Stimulated activated CD8-positive, alpha-beta memory T cell treated with anti-CD3 and anti-CD28 coated beads, Interleukin-7, amount 100 ng/mL, for 48 hours (primary cell): ENCODE results near the gene DNAJC7.

ENCODE experiments used
- DNase-seq, 2 donors: peaks; one replicate each; pipeline ENCODE4 v3.0.0-alpha.2; 2020; ENCODE audit warnings: low read depth in 1 of 2; ENCODE audit errors: extremely low read depth in 1 of 2

Gene DNAJC7

GRCh38 chr17:42016941-42017865, at the start of gene DNAJC7:
Gene DNAJC7, minus strand, starts transcription at chr17:42017439. Its CDS starts 23 bp downstream, at chr17:42017416.
- peak; percentile 85 to 87 for DNase-seq

- DNase-seq, result no peak
Observed at GRCh38 chr17:42065201-42065600, 48.0 kb upstream of the DNAJC7 start.

- DNase-seq, result no peak
Observed at GRCh38 chr17:42062681-42063080, 45.4 kb upstream of the DNAJC7 start.

GRCh38 chr17:42061646-42062487, 44.6 kb upstream of the DNAJC7 start:
- no peak for DNase-seq

GRCh38 chr17:42060231-42060630, 43.0 kb upstream of the DNAJC7 start:
- DNase-seq, result no peak

GRCh38 chr17:42059815-42060214, 42.6 kb upstream of the DNAJC7 start:
- DNase-seq, result no peak

- no peak for DNase-seq
Observed at GRCh38 chr17:42058063-42058462, 40.8 kb upstream of the DNAJC7 start.

GRCh38 chr17:42056635-42057034, 39.4 kb upstream of the DNAJC7 start:
- DNase-seq, result no peak

- no peak for DNase-seq
Observed at GRCh38 chr17:42055496-42055895, 38.3 kb upstream of the DNAJC7 start.

- no peak for DNase-seq
Observed at GRCh38 chr17:42055027-42055426, 37.8 kb upstream of the DNAJC7 start.

GRCh38 chr17:42053731-42054500, 36.7 kb upstream of the DNAJC7 start:
- no peak for DNase-seq

GRCh38 chr17:42052346-42052877, 35.2 kb upstream of the DNAJC7 start:
- DNase-seq, result no peak

- DNase-seq, result no peak
Observed at GRCh38 chr17:42051645-42052044, 34.4 kb upstream of the DNAJC7 start.

GRCh38 chr17:42051013-42051400, 33.8 kb upstream of the DNAJC7 start:
- no peak for DNase-seq

GRCh38 chr17:42050393-42051012, 33.3 kb upstream of the DNAJC7 start, which contains the start of gene C17orf113:
Gene C17orf113, minus strand, starts transcription at chr17:42050601. Its CDS starts 7,225 bp downstream, at chr17:42043376.
- no peak for DNase-seq

- DNase-seq, result no peak
Observed at GRCh38 chr17:42049834-42050392, 32.7 kb upstream of the DNAJC7 start.

- DNase-seq, result no peak
Observed at GRCh38 chr17:42047343-42047742, 30.1 kb upstream of the DNAJC7 start.

GRCh38 chr17:42045719-42046118, 28.5 kb upstream of the DNAJC7 start:
- no peak for DNase-seq

GRCh38 chr17:42042598-42043319, 25.5 kb upstream of the DNAJC7 start:
- no peak for DNase-seq
